Activated CD8-positive, alpha-beta memory T cell treated with anti-CD3 and anti-CD28 coated beads for 1 hour (primary cell): ENCODE results near the gene ZNF358.

Experiments used
- DNase-seq, 2 donors: peaks; one replicate each; pipeline ENCODE4 v3.0.0-alpha.2; 2020; ENCODE audit warnings: low read depth in 1 of 2; ENCODE audit errors: extremely low read depth in 1 of 2

The ZNF358 gene

GRCh38 chr19:7519361-7520130 lies 3.6 kb downstream of the ZNF358 start:
- no peak for DNase-seq

- DNase-seq: no peak
Observed at GRCh38 chr19:7520131-7521051, 4.5 kb downstream of the ZNF358 start.

- DNase-seq: no peak
Observed at GRCh38 chr19:7521551-7522071, 5.7 kb downstream of the ZNF358 start.

GRCh38 chr19:7522072-7522922 lies 6.4 kb downstream of the ZNF358 start, which contains the start of gene MCOLN1:
Gene MCOLN1 (plus strand): TSS chr19:7522624. CDS start chr19:7522751, 127 bp downstream.
- peak; percentile 96 to 100 for DNase-seq

GRCh38 chr19:7522923-7523667 lies 7.2 kb downstream of the ZNF358 start:
- no peak for DNase-seq

- DNase-seq: no peak
Observed at GRCh38 chr19:7524523-7524922, 8.6 kb downstream of the ZNF358 start.

GRCh38 chr19:7524992-7525739 lies 9.3 kb downstream of the ZNF358 start:
- DNase-seq: no peak

- DNase-seq: no peak
Observed at GRCh38 chr19:7526059-7526929, 10.4 kb downstream of the ZNF358 start.

GRCh38 chr19:7527516-7528191 lies 11.8 kb downstream of the ZNF358 start:
- DNase-seq: no peak

- no peak for DNase-seq
Observed at GRCh38 chr19:7528192-7528519, 12.3 kb downstream of the ZNF358 start.

- no peak for DNase-seq
Observed at GRCh38 chr19:7528522-7529245, 12.8 kb downstream of the ZNF358 start.

GRCh38 chr19:7529246-7529600 lies 13.3 kb downstream of the ZNF358 start:
- no peak for DNase-seq

- DNase-seq: no peak
Observed at GRCh38 chr19:7529610-7530490, 13.9 kb downstream of the ZNF358 start.

- DNase-seq: no peak
Observed at GRCh38 chr19:7533281-7533885, 17.5 kb downstream of the ZNF358 start.

- DNase-seq: peak; percentile 57 to 77
Observed at GRCh38 chr19:7533925-7534480, 18.1 kb downstream of the ZNF358 start.
